H1 (cell line): ENCODE data around the gene ENO2. TPM values are rescaled to one million over a fixed set of nuclear protein-coding genes. Genes with fewer than 3 reads are reported as not detected.
A peak's percentile ranks its signal among the peaks of the same experiment; 100 is the strongest.

Experiments
- CTCF ChIA-PET: fragments of 300-600 bp; sonication (Branson Sonifier 250); formaldehyde crosslinking; loops from one replicate; lab custom pipeline; 2021; ENCODE audit not compliant: partially characterized antibody; lab: Charles Lee
- POLR2A ChIA-PET: fragments of 300-600 bp; sonication (Branson Sonifier 250); formaldehyde crosslinking; loops from one replicate; lab custom pipeline; 2021; ENCODE audit warnings: inconsistent platforms; ENCODE audit not compliant: partially characterized antibody; lab: Charles Lee
- DNase-seq, 2 experiments: peaks; one replicate each; pipeline versions ENCODE4 v3.0.0 to v3.0.0-alpha.2; 2010 to 2022; ENCODE audit warnings: low spot score in 2 of 2, low read depth in 1 of 2, mixed read lengths in 1 of 2
- FAIRE-seq: peaks from 2 replicates; lab custom pipeline; 2011; peaks lifted over from hg19 to GRCh38; lab: Jason Lieb, UNC
- H2AFZ ChIP-seq: 2 replicates; pipeline ENCODE4 v1.8.1; 2012; ENCODE audit warnings: low read length, inconsistent platforms
- H2AK5ac ChIP-seq: 2 replicates; pipeline ENCODE4 v1.6.1; 2013; ENCODE audit warnings: low read depth, low read length
- H2BK120ac ChIP-seq: replicated peaks from 2 replicates; pipeline ENCODE3; 2013; ENCODE audit warnings: low read depth, low read length, inconsistent platforms
- H2BK12ac ChIP-seq: 2 replicates; pipeline ENCODE4 v1.6.1; 2013; ENCODE audit warnings: low read depth, low read length
- H2BK15ac ChIP-seq: 2 replicates; pipeline ENCODE4 v1.6.1; 2013; ENCODE audit warnings: low read length
- H2BK20ac ChIP-seq: 2 replicates; pipeline ENCODE4 v1.6.1; 2013; ENCODE audit warnings: low read length
- H2BK5ac ChIP-seq: 2 replicates; pipeline ENCODE4 v1.6.1; 2013; ENCODE audit warnings: low read depth, low read length
- H3K14ac ChIP-seq: 2 replicates; pipeline ENCODE4 v1.6.1; 2013; ENCODE audit warnings: inconsistent platforms; ENCODE audit not compliant: insufficient read length
- H3K18ac ChIP-seq: 2 replicates; pipeline ENCODE4 v1.6.1; 2013; ENCODE audit warnings: low read length; ENCODE audit errors: extremely low read depth
- H3K23ac ChIP-seq: 2 replicates; pipeline ENCODE4 v1.6.1; 2013; ENCODE audit warnings: inconsistent platforms; ENCODE audit not compliant: insufficient read length
- H3K23me2 ChIP-seq: 2 replicates; pipeline ENCODE4 v1.6.1; 2013; ENCODE audit warnings: low read depth, low read length
- H3K27ac ChIP-seq: 2 replicates; pipeline ENCODE4 v1.6.1; 2011; ENCODE audit warnings: low read depth, low read length, inconsistent platforms
- H3K27me3 ChIP-seq, 4 experiments: replicated peaks in 1 of 4; 1 replicate in 1 of 4; 2 replicates in 3 of 4; pipeline versions ENCODE4 v1.6.1 to v1.8.1; 2011 to 2013; ENCODE audit warnings: low read length in 3 of 4, mild to moderate bottlenecking in 3 of 4, inconsistent platforms in 2 of 4, mixed read lengths in 2 of 4, moderate library complexity in 1 of 4; ENCODE audit not compliant: control insufficient read depth in 3 of 4, insufficient read depth in 3 of 4; ENCODE audit errors: extremely low read depth in 1 of 4
- H3K36me3 ChIP-seq, 4 experiments: 2 replicates each; pipeline versions ENCODE4 v1.6.1 to v1.8.1; 2011 to 2013; ENCODE audit warnings: mild to moderate bottlenecking in 4 of 4, low read length in 3 of 4, moderate library complexity in 2 of 4, control low read depth in 1 of 4, inconsistent platforms in 1 of 4; ENCODE audit not compliant: insufficient read depth in 4 of 4, control insufficient read depth in 2 of 4
- H3K4ac ChIP-seq: replicated peaks from 2 replicates; pipeline ENCODE3; 2013; ENCODE audit warnings: low read length, low read depth, mixed read lengths, inconsistent platforms; ENCODE audit not compliant: insufficient read length
- H3K4me1 ChIP-seq, 4 experiments: replicated peaks in 1 of 4; 1 replicate in 1 of 4; 2 replicates in 3 of 4; pipeline versions ENCODE4 v1.6.1 to v1.8.1; 2011 to 2013; ENCODE audit warnings: low read length in 3 of 4, inconsistent platforms in 2 of 4, mixed read lengths in 1 of 4; ENCODE audit not compliant: insufficient read depth in 4 of 4, control insufficient read depth in 3 of 4
- H3K4me2 ChIP-seq, 2 experiments: 2 replicates each; pipeline versions ENCODE4 v1.6.1 to v1.8.1; 2011 to 2013; ENCODE audit warnings: low read depth in 2 of 2, low read length in 2 of 2, control low read depth in 1 of 2, inconsistent platforms in 1 of 2, mild to moderate bottlenecking in 1 of 2; ENCODE audit not compliant: insufficient read depth in 1 of 2
- H3K4me3 ChIP-seq, 4 experiments: fragments of 200-600, 300-600 bp in 1 of 4; sonication (generic), shearing (Covaris generic), sonication (Bioruptor Twin) in 1 of 4; 2 replicates each; pipeline versions ENCODE4 v1.5.1 to v1.8.1; 2011 to 2016; ENCODE audit warnings: low read length in 4 of 4, low read depth in 3 of 4, control low read depth in 2 of 4, inconsistent platforms in 2 of 4, mild to moderate bottlenecking in 2 of 4, mixed read lengths in 1 of 4, moderate library complexity in 1 of 4; ENCODE audit not compliant: insufficient read depth in 2 of 4; ENCODE audit errors: extremely low read depth in 1 of 4
- H3K56ac ChIP-seq: replicated peaks from 2 replicates; pipeline ENCODE3; 2013; ENCODE audit warnings: low read depth, mild to moderate bottlenecking, mixed read lengths, low read length, inconsistent platforms; ENCODE audit not compliant: insufficient read length
- H3K79me1 ChIP-seq: 2 replicates; pipeline ENCODE4 v1.6.1; 2013; ENCODE audit warnings: low read depth, low read length, control low read depth
- H3K79me2 ChIP-seq, 2 experiments: 2 replicates each; pipeline versions ENCODE4 v1.6.1 to v1.8.1; 2012 to 2013; ENCODE audit warnings: low read length in 2 of 2, mild to moderate bottlenecking in 2 of 2, inconsistent platforms in 1 of 2; ENCODE audit not compliant: insufficient read depth in 2 of 2, control insufficient read depth in 1 of 2
- H3K9ac ChIP-seq, 4 experiments: replicated peaks in 1 of 4; 1 replicate in 1 of 4; 2 replicates in 3 of 4; pipeline versions ENCODE4 v1.6.1 to v1.8.1; 2011 to 2013; ENCODE audit warnings: low read depth in 3 of 4, low read length in 3 of 4, control low read depth in 2 of 4, mild to moderate bottlenecking in 2 of 4, moderate library complexity in 2 of 4, inconsistent platforms in 1 of 4; ENCODE audit errors: extremely low read depth in 1 of 4
- H3K9me3 ChIP-seq, 2 experiments: 2 replicates each; pipeline versions ENCODE4 v1.6.1 to v1.8.1; 2012 to 2013; ENCODE audit warnings: mild to moderate bottlenecking in 2 of 2, moderate library complexity in 2 of 2, control low read depth in 1 of 2, inconsistent platforms in 1 of 2, low read depth in 1 of 2, low read length in 1 of 2, mixed read lengths in 1 of 2; ENCODE audit not compliant: insufficient read depth in 2 of 2
- H4K20me1 ChIP-seq, 2 experiments: replicated peaks in 1 of 2; 2 replicates each; pipeline versions ENCODE3 to v1.8.1; 2011 to 2013; ENCODE audit warnings: inconsistent platforms in 2 of 2, low read length in 2 of 2, mild to moderate bottlenecking in 1 of 2; ENCODE audit not compliant: insufficient read depth in 2 of 2, control insufficient read depth in 1 of 2
- H4K5ac ChIP-seq: 2 replicates; pipeline ENCODE4 v1.6.1; 2013; ENCODE audit warnings: low read length, low read depth, mixed read lengths, inconsistent platforms; ENCODE audit not compliant: insufficient read length
- H4K8ac ChIP-seq: 2 replicates; pipeline ENCODE4 v1.8.0; 2013; ENCODE audit warnings: mild to moderate bottlenecking, moderate library complexity, low read length, inconsistent platforms; ENCODE audit not compliant: insufficient read depth; ENCODE audit errors: extremely low read depth
- H4K91ac ChIP-seq: replicated peaks from 2 replicates; pipeline ENCODE3; 2013; ENCODE audit warnings: low read length, mixed read lengths, inconsistent platforms; ENCODE audit not compliant: insufficient read length
- CHD2 ChIP-seq: IDR thresholded peaks from 2 replicates; pipeline ENCODE4 v1.6.1; 2012; ENCODE audit warnings: low read length, improper control_type of control experiment
- EGR1 ChIP-seq: IDR thresholded peaks from 2 replicates; pipeline ENCODE4 v1.6.1; 2011; ENCODE audit warnings: low read depth, low read length, borderline replicate concordance
- FOSL1 ChIP-seq: IDR thresholded peaks from 2 replicates; pipeline ENCODE4 v1.6.1; 2011; ENCODE audit warnings: mild to moderate bottlenecking, low read depth, low read length, moderate library complexity; ENCODE audit not compliant: insufficient read depth
- GABPA ChIP-seq: IDR thresholded peaks from 2 replicates; pipeline ENCODE4 v1.6.1; 2011; ENCODE audit warnings: mild to moderate bottlenecking, low read length, moderate library complexity, borderline replicate concordance; ENCODE audit not compliant: insufficient read depth
- GTF2F1 ChIP-seq: IDR thresholded peaks from 2 replicates; pipeline ENCODE4 v1.6.1; 2012; ENCODE audit warnings: low read depth, low read length, improper control_type of control experiment, borderline replicate concordance
- JUN ChIP-seq: IDR thresholded peaks from 2 replicates; pipeline ENCODE4 v1.6.1; 2011; ENCODE audit warnings: low read depth, mild to moderate bottlenecking, improper control_type of control experiment, low read length
- MAFK ChIP-seq: IDR thresholded peaks from 2 replicates; pipeline ENCODE4 v1.6.1; 2012; ENCODE audit warnings: low read depth, mild to moderate bottlenecking, improper control_type of control experiment, low read length
- POLR2A ChIP-seq, 2 experiments: IDR thresholded peaks; 1 replicate in 1 of 2; 2 replicates in 1 of 2; pipeline ENCODE4 v1.6.1; 2011; ENCODE audit warnings: low read depth in 2 of 2, low read length in 2 of 2, mild to moderate bottlenecking in 2 of 2; ENCODE audit errors: control extremely low read depth in 1 of 2
- RXRA ChIP-seq: IDR thresholded peaks from 2 replicates; pipeline ENCODE4 v1.6.1; 2011; ENCODE audit warnings: low read depth, mild to moderate bottlenecking, low read length, moderate library complexity; ENCODE audit not compliant: insufficient read depth
- SP1 ChIP-seq: IDR thresholded peaks from 2 replicates; pipeline ENCODE4 v1.6.1; 2011; ENCODE audit warnings: low read depth, low read length
- SUZ12 ChIP-seq: fragments of 200-600 bp; sonication (generic); IDR thresholded peaks from 2 replicates; pipeline ENCODE4 v1.6.1; 2012; ENCODE audit warnings: mild to moderate bottlenecking, inconsistent platforms, low read length, moderate library complexity, mixed read lengths
- TEAD4 ChIP-seq: IDR thresholded peaks from 2 replicates; pipeline ENCODE4 v1.6.1; 2012; ENCODE audit warnings: low read depth, low read length, inconsistent platforms, mixed read lengths
- ZNF274 ChIP-seq: IDR thresholded peaks from 2 replicates; pipeline ENCODE4 v1.7.0; 2012; ENCODE audit warnings: low read length, borderline replicate concordance; ENCODE audit errors: extremely low read depth
- WGBS, 2 experiments: shearing (Covaris generic) in 1 of 2; methylation state at CpG; one replicate each; pipeline versions ENCODE4 v1.1.6 to v1.1.7; 2013 to 2015; ENCODE audit warnings: low lambda C conversion rate in 2 of 2, mixed read lengths in 2 of 2, inconsistent platforms in 1 of 2, low coverage in 1 of 2, missing lambda C conversion rate in 1 of 2; ENCODE audit not compliant: insufficient replicate concordance in 2 of 2, insufficient coverage in 1 of 2, insufficient read length in 1 of 2; ENCODE audit errors: extremely low coverage in 1 of 2, missing lambda C conversion rate in 1 of 2; 5-methylcytosine and 5-hydroxymethylcytosine counted together
- polyA plus RNA-seq, 7 experiments: library from polyadenylated mRNA; depleted of rRNA in 3 of 7; stranded (reverse) in 5 of 7; unstranded in 2 of 7; fragments of >200 nt in 5 of 7; fragments of 200-250 nt in 2 of 7; gene quantifications; 1 replicate in 5 of 7; 2 replicates in 1 of 7; 4 replicates in 1 of 7; pipeline versions ENCODE4 v1.2.1 to v1.2.3, GENCODE V29; 2011 to 2013; ENCODE audit warnings: missing spikeins in 2 of 7, mixed read lengths in 2 of 7
- total RNA-seq: library from RNA; stranded (reverse); fragmentation: NEBNext Ultra II Directional; extraction: Animal tissue kit (Norgen Biotek cat#: 25700); gene quantifications from 2 replicates; pipeline ENCODE4 v1.2.1, GENCODE V29; 2021
- TF ChIP-seq, protein P1 (sequence below): IDR thresholded peaks from 2 replicates; pipeline ENCODE4 v1.6.1; 2012; ENCODE audit warnings: inconsistent platforms

ENO2 gene
- total and polyA plus RNA-seq, 2 of the 8 experiments (the other 6 are each of a cell fraction or from before 2014, with no cell fraction given), result 92.4 to 102 TPM

DNA sequence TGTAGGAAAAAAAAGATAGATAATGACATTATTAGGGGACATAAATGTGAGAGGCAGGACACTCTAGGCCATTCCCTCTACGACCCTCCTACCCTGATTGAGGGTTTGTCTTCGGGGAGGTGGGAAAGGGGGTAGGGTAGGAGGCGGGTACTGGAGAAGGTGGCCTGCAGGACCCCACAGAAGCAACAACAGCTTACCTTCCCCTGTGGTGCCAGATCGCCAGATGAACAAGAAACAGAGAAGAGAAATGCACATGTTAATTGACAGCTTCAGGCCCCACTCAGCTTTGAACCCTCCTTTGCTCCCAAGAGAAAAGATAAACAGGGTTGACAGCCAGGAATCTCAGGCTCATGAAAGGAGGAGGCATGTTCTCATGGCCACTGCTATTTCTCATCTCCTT is 51.3 kb downstream of the ENO2 start:
- no peak overlapping the region for H2BK120ac ChIP-seq
- H2AK5ac ChIP-seq, result no peak overlapping the region
- ChIA-PET POLR2A (interaction anchor here (1.1 to 44.0 kb wide), 9 partner anchors 3 to 147 kb away, joined by 3 to 1596 read pairs (median 10); partner anchors contain the start of genes ATN1, C12orf57, C1R and C1RL), CTCF (interaction anchor here (1.0 to 12.2 kb wide), 13 partner anchors 13 to 158 kb away, joined by 3 to 277 read pairs (median 6); partner anchors contain the start of genes C12orf57 and RNU7-1)
- no peak overlapping the region for H2BK12ac ChIP-seq
- H3K9ac ChIP-seq, result no peak overlapping the region
- no peak for FAIRE-seq
- no peaks in the 10 kb centered on the region for H3K9me3 ChIP-seq
- no peak overlapping the region for H3K4ac ChIP-seq
- DNase-seq, result no peak
- no peak overlapping the region for H4K8ac ChIP-seq
- H3K23ac ChIP-seq, result no peak overlapping the region
- H3K36me3 ChIP-seq, result peaks cover 28 to 45% (median 32%) of the 10 kb centered on the region in 4 experiments
- H3K79me2 ChIP-seq, result peaks cover 11 to 38% of the 10 kb centered on the region in 2 experiments; a peak in 3 of 4 replicates
- H4K91ac ChIP-seq, result no peak overlapping the region
- no peak overlapping the region for H3K18ac ChIP-seq
- no peak overlapping the region for H3K27ac ChIP-seq
- 89% methylated on average over 4 of the region's 4 CpGs; no CpG with 5 or more reads in 1 of the 2 experiments for WGBS, 2 experiments
- no peak overlapping the region for H2BK15ac ChIP-seq
- H3K14ac ChIP-seq, result no peak overlapping the region
- H3K4me3 ChIP-seq, result no peak overlapping the region
- H2BK5ac ChIP-seq, result peak overlapping the region; percentile 94; the same call in 1 of the 2 replicates
- H3K4me1 ChIP-seq, result peaks cover 12 to 46% (median 30%) of the 10 kb centered on the region in 4 experiments
- no peak overlapping the region for H2AFZ ChIP-seq
- H3K27me3 ChIP-seq, result no peaks in the 10 kb centered on the region
- no peak overlapping the region for H2BK20ac ChIP-seq
- H3K56ac ChIP-seq, result no peak overlapping the region
- H3K4me2 ChIP-seq, result 0 out of 4 replicates have a peak overlapping the region, but pooled peaks of 1 of the 2 experiments have one; percentile 1
- peaks cover 2% of the 10 kb centered on the region; the same call in 1 of the 2 replicates for H3K79me1 ChIP-seq
- peaks cover 18% of the 10 kb centered on the region for H3K23me2 ChIP-seq
- H4K20me1 ChIP-seq, result peaks cover 2 to 4% of the 10 kb centered on the region in 2 experiments
- H4K5ac ChIP-seq, result no peak overlapping the region
- TF ChIP-seq FOSL1 (no peak), EGR1 (no peak), TEAD4 (no peak), RXRA (no peak), SP1 (no peak), POLR2A (IDR thresholded peaks at IDR 0.05; ENCODE audit: control extremely low read depth in 1 of 2, low read depth in 2 of 2, low read length in 2 of 2) (no peak), ZNF274 (no peak), GTF2F1 (no peak), SUZ12 (no peak), GABPA (no peak), MAFK (no peak), JUN (no peak), CHD2 (no peak)
- TF ChIP-seq, protein P1, sequence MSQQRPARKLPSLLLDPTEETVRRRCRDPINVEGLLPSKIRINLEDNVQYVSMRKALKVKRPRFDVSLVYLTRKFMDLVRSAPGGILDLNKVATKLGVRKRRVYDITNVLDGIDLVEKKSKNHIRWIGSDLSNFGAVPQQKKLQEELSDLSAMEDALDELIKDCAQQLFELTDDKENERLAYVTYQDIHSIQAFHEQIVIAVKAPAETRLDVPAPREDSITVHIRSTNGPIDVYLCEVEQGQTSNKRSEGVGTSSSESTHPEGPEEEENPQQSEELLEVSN, result no peak
